ENCODE data around the gene PCSK7.

DNA sequence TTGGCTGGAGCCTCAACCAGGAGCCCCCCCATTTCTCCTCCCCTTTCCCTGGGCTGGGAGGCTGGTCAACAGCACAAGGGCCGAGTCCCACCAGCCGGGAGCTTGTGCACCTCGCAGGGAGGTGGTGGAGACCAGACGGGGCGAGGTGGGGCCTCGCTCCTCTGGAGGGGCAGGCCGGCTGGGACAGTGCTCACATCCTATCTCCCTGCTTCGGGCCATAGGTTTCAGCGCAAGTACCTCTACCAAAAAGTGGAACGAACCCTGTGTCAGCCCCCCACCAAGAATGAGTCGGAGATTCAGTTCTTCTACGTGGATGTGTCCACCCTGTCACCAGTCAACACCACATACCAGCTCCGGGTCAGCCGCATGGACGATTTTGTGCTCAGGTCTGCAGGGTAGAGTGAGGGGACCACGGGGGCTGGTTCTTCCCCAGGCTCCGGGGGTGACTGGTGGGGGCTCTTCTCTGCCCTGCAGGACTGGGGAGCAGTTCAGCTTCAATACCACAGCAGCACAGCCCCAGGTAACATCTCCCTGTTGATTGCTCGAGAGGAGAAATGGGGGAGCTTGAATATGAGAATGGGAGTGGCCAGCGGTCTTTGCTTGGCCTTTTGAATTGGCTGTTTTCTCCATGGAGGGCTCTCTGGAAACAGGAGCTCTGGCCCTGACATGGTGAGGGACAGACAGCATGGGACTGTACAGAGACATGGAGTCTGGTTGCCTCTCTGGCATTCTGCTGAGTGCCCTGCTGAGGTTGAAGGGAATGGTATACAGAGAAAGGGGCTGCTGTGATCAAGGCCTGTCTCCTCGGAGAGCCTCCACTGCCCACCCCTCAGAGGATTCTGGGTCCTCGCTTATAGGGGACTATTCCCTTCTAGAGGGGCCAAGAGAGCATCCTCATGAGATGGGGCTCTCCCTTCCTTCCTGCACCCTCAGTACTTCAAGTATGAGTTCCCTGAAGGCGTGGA, 50.0 kb downstream of the PCSK7 start:
- TF ChIP-seq CTCF (IDR thresholded peaks at IDR 0.05) (no peak), POLR2A (IDR thresholded peaks at IDR 0.05) (no peak)

Measured in body of pancreas (tissue), 4 donors.